ENCODE measurements around the gene ZDHHC8.

The ZDHHC8 gene

DNA sequence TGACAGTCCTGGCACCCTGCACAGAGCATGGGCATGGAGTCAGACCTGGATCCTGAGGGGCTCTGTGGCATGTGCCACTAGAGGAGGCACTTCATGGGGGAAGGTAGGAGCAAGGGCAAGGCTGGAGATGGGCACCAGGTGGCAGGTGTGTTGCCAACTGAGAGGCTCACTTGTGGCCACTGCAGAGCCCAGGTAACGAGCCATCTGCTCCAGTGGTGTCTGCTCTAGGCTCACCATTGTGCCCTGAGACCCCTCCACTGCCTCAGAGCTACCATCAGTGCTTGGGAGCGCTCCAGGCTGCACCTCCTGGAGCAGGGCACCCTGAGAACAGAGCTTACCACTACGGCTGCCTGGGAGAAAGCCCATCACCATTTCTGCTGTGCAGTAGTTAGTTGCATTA, 1.3 kb upstream of the ZDHHC8 start:
- no peak for DNase-seq (ENCODE audit: low spot score)

GRCh38 chr22:20130731-20131596, 640 bp upstream of the ZDHHC8 start:
- DNase-seq (ENCODE audit: low spot score) = peak; percentile 87

DNA sequence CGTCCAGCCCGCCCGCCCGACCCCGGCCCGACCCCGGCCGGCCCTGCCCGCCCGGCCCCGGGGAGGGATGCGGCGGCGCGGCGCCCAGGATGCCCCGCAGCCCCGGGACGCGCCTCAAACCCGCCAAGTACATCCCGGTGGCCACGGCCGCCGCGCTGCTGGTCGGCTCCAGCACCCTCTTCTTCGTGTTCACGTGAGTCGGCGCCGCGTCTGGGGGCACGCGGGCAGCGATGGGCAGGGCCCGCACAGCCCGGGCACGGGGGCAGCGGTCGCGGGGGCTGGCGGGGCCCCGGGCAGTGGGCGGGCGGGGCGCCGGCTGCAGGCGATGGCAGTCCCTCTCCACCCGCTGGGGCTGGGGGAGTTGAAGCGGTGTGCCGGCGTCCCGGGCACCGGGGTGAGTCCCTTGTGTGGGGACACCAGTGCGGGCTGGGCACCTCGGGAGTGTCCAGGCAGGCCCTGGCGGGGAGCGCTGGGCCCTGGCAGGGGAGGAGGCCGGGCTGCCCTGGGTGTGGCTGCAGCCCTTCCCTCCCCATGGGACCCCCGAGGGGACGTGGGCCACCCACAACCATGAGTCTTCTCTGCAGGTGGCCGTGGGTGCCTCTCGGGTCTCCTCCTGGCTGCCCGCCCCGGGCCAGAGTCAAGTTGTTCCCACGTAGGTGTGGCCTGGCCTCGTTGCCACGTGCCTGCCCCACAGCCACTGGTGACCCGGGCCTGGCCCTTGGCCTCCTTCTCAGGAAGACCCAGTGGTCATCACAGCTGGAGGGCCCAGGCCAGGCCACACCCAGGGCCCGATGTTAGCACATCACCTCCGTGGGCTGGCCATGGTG, 468 bp downstream of the ZDHHC8 start:
- DNase-seq (ENCODE audit: low spot score) = no peak

DNA sequence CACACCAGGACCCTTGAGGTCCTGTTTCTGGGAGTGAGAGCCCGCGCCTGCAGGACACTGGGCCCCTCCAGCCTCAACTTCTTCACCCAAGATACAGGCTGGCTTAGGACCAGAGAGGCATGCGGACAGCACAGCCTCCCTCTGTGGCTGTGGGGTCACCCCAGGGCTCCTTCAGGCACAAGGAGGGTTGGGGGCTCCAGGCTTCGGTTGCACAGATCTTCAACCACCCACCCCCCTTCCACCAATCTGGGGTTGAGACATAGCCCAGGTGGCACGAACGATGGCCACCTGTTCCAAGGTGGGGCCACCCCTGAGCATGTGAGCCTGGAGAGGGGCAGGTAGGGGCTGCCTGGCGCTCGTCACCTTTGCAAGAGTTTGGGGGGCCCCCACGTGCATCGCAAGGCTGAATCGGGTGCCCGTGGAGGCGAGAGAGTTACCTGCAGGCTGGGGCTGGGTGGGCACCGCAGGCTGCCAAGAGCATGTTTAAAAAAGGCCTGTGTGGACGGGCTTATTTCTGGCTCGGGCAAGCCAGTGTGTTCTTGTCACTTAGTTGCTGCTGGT, 1.2 kb downstream of the ZDHHC8 start:
- no peak for DNase-seq (ENCODE audit: low spot score)

GRCh38 chr22:20133930-20134549, 2.4 kb downstream of the ZDHHC8 start:
- DNase-seq (ENCODE audit: low spot score) = no peak

GRCh38 chr22:20135265-20135664, 3.7 kb downstream of the ZDHHC8 start:
- DNase-seq (ENCODE audit: low spot score) = no peak

DNA sequence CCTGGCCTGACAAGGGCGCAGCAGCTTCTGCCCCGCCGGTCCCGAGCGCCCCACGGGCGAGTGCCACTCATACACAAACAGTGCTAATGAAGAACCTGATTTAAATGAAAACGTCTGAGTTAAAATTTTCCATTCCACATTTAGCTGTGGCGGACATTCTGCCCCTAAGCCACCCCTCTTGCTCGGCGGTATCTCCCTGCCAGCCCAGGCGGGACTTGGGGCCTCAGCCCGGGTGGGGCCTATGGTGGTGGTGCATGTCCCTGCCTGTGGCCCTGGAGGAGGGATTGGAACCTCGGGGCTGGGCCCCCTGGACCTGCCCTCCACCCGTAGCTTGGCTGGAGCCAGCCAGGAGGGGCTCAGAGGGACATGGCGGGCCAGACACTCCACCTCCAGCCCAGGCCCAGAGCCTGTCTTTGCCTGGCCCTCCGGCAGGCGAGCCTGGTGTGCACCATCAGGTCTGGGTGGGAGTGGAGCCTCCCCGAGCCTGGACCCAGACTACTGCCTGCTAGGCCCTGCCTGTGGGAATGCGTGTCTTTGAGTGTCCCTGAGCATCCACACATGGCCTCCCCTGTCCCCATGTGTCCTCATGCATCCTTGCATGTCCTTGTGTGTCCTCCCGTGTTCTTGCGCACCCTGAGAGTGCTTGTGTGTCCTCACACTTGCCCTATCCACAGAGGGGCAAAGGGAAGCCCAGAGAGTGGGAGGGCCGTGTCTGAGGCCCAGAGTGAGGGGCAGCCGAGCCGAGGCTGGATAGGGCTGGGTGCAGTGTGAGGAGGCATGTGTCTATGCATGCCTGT, 4.4 kb downstream of the ZDHHC8 start:
- no peak for DNase-seq (ENCODE audit: low spot score)

GRCh38 chr22:20136603-20136873, 4.9 kb downstream of the ZDHHC8 start:
- DNase-seq (ENCODE audit: low spot score) = no peak

DNA sequence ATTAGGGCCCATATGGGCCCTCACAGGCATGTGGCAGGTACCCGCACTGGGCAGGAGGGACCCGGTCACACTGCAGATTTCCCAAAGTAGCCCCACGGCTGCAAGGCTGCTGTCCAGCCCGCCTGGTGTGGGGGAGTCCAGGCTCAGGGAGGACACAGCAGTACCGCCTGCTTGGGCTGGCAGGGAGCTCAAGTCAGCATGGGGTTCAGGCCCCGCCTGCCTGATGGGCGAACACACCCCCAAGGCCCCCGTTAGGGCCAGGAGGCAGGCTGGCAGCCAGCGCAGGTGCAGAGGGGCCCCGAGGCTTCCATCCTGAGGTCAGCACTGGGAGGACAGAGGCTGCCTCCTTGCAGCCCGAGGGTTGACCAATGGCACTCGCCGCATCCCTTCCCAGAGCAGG, 5.5 kb downstream of the ZDHHC8 start:
- DNase-seq (ENCODE audit: low spot score) = no peak

- DNase-seq (ENCODE audit: low spot score) = no peak
These were observed 6.2 kb downstream of the ZDHHC8 start for GRCh38 chr22:20137671-20138416.

GRCh38 chr22:20138417-20138738, 6.8 kb downstream of the ZDHHC8 start:
- DNase-seq (ENCODE audit: low spot score) = no peak

GRCh38 chr22:20138868-20139267, 7.3 kb downstream of the ZDHHC8 start:
- DNase-seq (ENCODE audit: low spot score) = no peak

DNA sequence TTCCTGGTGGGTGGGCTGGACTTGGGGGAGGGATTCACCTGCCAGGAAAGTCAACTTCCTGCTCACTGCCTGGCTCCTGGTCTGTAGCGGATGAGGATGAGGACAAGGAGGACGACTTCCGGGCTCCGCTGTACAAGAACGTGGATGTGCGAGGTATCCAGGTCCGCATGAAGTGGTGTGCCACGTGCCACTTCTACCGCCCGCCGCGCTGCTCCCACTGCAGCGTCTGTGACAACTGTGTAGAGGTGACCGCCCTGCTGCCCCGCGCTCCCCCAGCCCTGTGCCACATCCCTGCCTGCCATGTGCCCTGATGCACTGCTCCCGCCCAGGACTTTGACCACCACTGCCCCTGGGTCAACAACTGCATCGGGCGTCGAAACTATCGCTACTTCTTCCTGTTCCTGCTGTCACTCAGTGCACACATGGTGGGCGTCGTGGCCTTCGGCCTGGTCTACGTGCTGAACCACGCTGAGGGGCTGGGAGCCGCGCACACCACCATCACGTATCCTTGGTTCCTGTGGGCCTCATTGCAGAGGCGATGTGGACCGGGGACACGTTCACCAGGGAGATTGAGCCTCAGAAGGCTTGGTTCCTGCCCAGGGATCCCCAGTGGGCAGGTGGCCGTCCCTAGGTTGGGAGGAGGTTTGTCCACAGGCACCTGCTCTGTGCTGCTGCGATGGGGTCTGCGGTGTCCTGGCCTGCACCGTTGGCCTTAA, 7.9 kb downstream of the ZDHHC8 start:
- no peak for DNase-seq (ENCODE audit: low spot score)

- no peak for DNase-seq (ENCODE audit: low spot score)
These were observed 8.5 kb downstream of the ZDHHC8 start for GRCh38 chr22:20140107-20140445.

DNA sequence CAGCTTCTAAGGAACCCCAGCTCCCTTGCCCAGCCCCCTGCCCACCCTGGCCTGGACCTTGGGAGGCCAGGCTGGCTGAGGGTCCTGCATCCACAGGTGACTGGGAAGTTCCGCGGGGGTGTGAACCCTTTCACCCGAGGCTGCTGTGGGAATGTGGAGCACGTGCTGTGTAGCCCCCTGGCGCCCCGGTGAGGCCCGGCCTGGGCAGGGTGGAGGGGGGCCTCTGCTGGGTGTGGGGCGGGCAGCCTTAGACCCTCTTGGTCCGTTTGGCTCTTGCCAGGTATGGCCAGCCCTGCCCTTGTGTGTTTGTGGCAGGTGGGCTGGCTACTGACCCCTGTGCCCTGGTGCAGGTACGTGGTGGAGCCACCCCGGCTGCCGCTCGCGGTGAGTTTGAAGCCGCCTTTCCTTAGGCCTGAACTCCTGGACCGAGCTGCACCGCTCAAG, 8.9 kb downstream of the ZDHHC8 start:
- no peak for DNase-seq (ENCODE audit: low spot score)

- no peak for DNase-seq (ENCODE audit: low spot score)
These were observed 9.8 kb downstream of the ZDHHC8 start for GRCh38 chr22:20141186-20142077.

DNA sequence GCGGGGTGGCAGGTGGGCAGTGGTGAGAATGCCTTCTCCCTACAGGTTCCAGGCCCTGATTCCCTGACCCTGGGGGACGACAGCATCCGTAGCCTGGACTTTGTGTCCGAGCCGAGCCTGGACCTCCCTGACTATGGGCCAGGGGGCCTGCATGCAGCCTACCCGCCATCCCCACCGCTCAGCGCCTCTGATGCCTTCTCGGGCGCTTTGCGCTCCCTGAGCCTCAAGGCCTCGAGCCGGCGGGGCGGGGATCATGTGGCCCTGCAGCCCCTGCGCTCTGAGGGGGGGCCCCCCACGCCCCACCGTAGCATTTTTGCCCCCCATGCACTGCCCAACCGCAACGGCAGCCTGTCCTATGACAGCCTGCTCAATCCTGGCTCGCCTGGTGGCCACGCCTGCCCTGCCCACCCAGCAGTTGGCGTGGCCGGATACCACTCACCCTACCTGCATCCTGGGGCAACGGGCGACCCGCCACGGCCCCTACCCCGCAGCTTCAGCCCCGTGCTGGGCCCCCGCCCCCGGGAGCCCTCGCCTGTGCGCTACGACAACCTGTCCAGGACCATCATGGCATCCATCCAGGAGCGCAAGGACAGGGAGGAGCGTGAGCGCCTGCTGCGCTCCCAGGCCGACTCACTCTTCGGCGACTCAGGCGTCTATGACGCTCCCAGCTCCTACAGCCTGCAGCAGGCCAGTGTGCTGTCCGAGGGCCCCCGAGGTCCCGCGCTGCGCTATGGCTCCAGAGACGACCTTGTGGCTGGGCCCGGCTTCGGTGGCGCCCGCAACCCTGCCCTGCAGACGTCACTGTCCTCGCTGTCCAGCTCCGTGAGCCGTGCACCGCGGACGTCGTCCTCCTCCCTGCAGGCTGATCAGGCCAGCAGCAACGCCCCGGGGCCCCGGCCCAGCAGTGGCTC, 11.4 kb downstream of the ZDHHC8 start:
- DNase-seq (ENCODE audit: low spot score) = no peak

DNA sequence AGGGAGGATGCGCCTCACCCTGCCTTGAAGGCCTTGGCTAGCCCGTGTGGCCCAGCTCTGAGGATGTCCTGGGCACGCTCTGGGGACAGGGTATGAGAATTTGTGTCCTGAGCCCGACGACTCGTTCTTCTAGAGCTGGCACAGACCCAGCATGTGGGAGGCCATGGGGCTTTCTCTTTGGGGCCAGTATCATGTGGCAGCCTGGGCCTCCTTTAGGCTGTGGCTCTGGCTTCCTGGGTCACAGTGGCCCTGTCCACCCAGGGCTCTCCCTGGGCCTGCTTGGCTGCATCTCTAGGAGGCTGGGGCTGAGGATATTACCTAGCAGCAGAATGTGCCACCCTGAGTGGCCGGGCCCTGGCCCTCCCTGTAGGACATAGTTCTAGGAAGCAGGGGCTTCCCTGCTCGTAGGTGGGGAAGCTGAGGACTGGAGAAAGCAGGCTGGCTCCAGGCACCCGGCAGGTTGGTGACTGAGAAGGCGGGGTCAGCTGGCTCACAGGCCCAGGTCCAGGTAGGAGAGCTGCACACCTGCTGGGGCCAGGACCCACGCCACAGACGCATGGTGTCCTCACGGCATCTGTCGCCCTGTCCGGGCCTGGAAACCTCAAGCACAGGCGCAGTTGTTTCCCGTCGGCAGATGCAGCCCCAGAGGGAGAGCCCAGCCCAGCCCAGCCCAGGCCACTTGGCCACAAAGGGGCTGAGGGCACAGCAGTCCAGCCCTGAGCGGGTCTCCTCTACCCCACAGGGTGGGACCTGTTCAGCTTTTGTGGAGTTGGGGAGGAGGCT, 12.5 kb downstream of the ZDHHC8 start:
- DNase-seq (ENCODE audit: low spot score) = no peak
